ENCODE results near the gene PSIP1.

- no peak for TF ChIP-seq EZH2phosphoT487 (IDR thresholded peaks at IDR 0.05; ENCODE audit: insufficient read depth, low read depth)
- TF ChIP-seq EZH2 (IDR thresholded peaks at IDR 0.05; ENCODE audit: insufficient read depth, poor library complexity, severe bottlenecking), result no peak
Observed at GRCh38 chr9:15433661-15434060, 77.1 kb downstream of the PSIP1 start.
